Stromal cell of bone marrow (primary cell): ENCODE results near the gene KRTAP17-1.
"Not testable (repeated sequence)": the region's sequence is repeated elsewhere in the genome, so short reads cannot be mapped to it uniquely, and the experiment has no call there.

Source experiments
- DNase-seq: peaks from one replicate; pipeline ENCODE4 v3.0.0-alpha.2; 2012; ENCODE audit warnings: low read depth

Gene KRTAP17-1

GRCh38 chr17:41315204-41315794 is at the start of gene KRTAP17-1:
KRTAP17-1 (minus strand) TSS chr17:41315710; CDS start chr17:41315650, 60 bp downstream.
- DNase-seq = no peak

- no peak for DNase-seq
Measured at GRCh38 chr17:41363881-41364280, 48.4 kb upstream of the KRTAP17-1 start.

GRCh38 chr17:41360296-41360995 is 44.9 kb upstream of the KRTAP17-1 start:
- no peak for DNase-seq

GRCh38 chr17:41354536-41354935 is 39.0 kb upstream of the KRTAP17-1 start:
- DNase-seq = no peak

- DNase-seq = no peak
Measured at GRCh38 chr17:41352597-41353366, 37.3 kb upstream of the KRTAP17-1 start.

GRCh38 chr17:41351177-41351576 is 35.7 kb upstream of the KRTAP17-1 start:
- DNase-seq = no peak

- DNase-seq = not testable (repeated sequence)
Measured at GRCh38 chr17:41350381-41350878, 34.9 kb upstream of the KRTAP17-1 start, which contains the start of gene KRT33A. KRT33A (minus strand) TSS chr17:41350828; CDS start chr17:41350767, 61 bp downstream.

- no peak for DNase-seq
Measured at GRCh38 chr17:41347869-41348760, 32.6 kb upstream of the KRTAP17-1 start.

GRCh38 chr17:41346421-41346820 is 30.9 kb upstream of the KRTAP17-1 start:
- DNase-seq = not testable (repeated sequence)

- DNase-seq = no peak
Measured at GRCh38 chr17:41345992-41346391, 30.5 kb upstream of the KRTAP17-1 start.

GRCh38 chr17:41343029-41343428 is 27.5 kb upstream of the KRTAP17-1 start:
- no peak for DNase-seq

- DNase-seq = no peak
Measured at GRCh38 chr17:41340934-41341861, 25.7 kb upstream of the KRTAP17-1 start.

- no peak for DNase-seq
Measured at GRCh38 chr17:41340494-41340893, 25.0 kb upstream of the KRTAP17-1 start.

GRCh38 chr17:41339571-41340172 is 24.2 kb upstream of the KRTAP17-1 start:
- DNase-seq = no peak

GRCh38 chr17:41338961-41339485 is 23.5 kb upstream of the KRTAP17-1 start:
- DNase-seq = no peak

- DNase-seq = no peak
Measured at GRCh38 chr17:41335747-41336146, 20.2 kb upstream of the KRTAP17-1 start.

GRCh38 chr17:41334385-41335305 is 19.1 kb upstream of the KRTAP17-1 start:
- DNase-seq = no peak

- no peak for DNase-seq
Measured at GRCh38 chr17:41333836-41334235, 18.3 kb upstream of the KRTAP17-1 start.

GRCh38 chr17:41333098-41333497 is 17.6 kb upstream of the KRTAP17-1 start:
- no peak for DNase-seq
